ENCODE results near the gene PTHLH. TPM values are rescaled to one million over a fixed set of nuclear protein-coding genes. Genes with fewer than 3 reads are reported as not detected.
A peak's percentile ranks its signal among the peaks of the same experiment; 100 is the strongest.

PTHLH gene
- total RNA-seq (2014; rRNA removed; shearing (Covaris generic); ENCODE audit: low replicate concordance): not detected in 2 replicates

DNA sequence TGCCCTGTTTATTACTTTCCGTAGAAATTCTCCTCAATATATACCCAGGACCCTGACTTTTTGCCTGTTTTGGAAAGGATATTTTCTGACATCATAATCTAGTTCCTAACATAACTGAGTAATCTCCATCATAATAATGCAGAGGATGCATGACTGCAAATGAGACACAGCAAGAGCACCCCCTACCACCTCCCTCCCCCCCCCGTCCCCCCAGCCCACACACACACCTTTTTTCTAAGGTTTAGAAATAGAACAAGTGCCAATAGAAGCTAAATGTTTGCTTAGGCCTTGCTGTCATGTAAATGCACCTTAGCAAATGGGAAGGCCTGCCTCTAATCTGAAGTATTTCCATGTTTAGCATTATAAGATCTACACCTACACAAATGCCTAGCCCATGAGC lies at the start of gene PTHLH:
Gene PTHLH, minus strand, starts transcription at position 13 of the 400 bp plus-strand sequence. CDS start 3,239 bp downstream, outside the sequence.
- no peak within 1 kb of the TSS for H3K4me3 ChIP-seq
- no peak for DNase-seq
- H3K27me3 ChIP-seq: peaks cover 45% of the 10 kb centered on the region
- no peaks in the 10 kb centered on the region for H3K9me3 ChIP-seq
- no peaks in the 10 kb centered on the region for H3K36me3 ChIP-seq

- H3K36me3 ChIP-seq: no peaks in the 10 kb centered on the region
- no peaks in the 10 kb centered on the region for H3K27me3 ChIP-seq
- DNase-seq: no peak
Observed at GRCh38 chr12:28021704-28022103, 49.2 kb upstream of the PTHLH start.

GRCh38 chr12:28017873-28018255 lies 45.3 kb upstream of the PTHLH start:
- no peak overlapping the region for H3K4me3 ChIP-seq
- no peaks in the 10 kb centered on the region for H3K36me3 ChIP-seq
- H3K27me3 ChIP-seq: no peaks in the 10 kb centered on the region
- no peak for DNase-seq
- peaks cover under 1% of the 10 kb centered on the region for H3K9me3 ChIP-seq

More at GRCh38 chr12:28021704-28022103, 49.2 kb upstream of the PTHLH start:
- Histone ChIP-seq H3K4me3 (no peak overlapping the region), H3K9me3 (peaks cover 5% of the 10 kb centered on the region)

DNA sequence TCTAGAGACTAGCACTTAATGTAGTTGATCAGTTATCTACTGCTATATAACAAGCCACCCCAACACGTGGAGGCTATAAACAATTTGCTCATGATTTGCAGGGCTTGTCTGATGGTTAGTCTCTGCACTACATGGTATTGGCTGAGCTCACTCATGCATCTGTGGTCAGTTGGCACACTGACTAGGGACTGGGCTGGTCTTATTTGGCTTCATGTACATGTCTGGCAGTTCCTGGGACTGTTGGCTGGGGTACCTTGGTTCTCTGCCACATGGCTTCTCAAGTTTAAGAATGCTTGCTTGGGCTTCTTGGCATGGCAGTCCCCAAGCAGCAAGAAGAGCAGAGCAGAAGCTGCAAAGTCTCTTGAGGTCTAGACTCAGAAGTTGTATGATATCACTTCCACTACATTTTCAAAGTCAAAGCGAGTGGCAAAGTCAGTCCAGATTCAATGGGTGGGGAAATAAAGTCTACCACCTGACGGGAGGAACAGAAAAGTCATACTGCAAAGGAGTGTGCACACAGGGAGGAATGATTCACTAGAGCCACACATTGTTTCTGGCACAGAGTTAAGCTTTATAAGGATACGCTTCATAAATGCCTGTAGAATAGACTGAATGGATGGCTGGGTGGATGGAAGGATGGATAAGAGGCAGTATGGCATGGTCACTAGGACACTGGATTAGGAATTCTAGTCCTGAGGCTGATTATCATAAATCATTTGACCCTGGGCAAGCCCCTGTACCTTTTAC lies 44.8 kb upstream of the PTHLH start:
- H3K4me3 ChIP-seq: no peak overlapping the region
- no peaks in the 10 kb centered on the region for H3K9me3 ChIP-seq
- H3K27me3 ChIP-seq: no peaks in the 10 kb centered on the region
- DNase-seq: peak; percentile 73
- H3K36me3 ChIP-seq: no peaks in the 10 kb centered on the region

- H3K36me3 ChIP-seq: no peaks in the 10 kb centered on the region
- H3K27me3 ChIP-seq: no peaks in the 10 kb centered on the region
- no peaks in the 10 kb centered on the region for H3K9me3 ChIP-seq
- DNase-seq: no peak
- no peak overlapping the region for H3K4me3 ChIP-seq
Observed at GRCh38 chr12:28015165-28015564, 42.6 kb upstream of the PTHLH start.

DNA sequence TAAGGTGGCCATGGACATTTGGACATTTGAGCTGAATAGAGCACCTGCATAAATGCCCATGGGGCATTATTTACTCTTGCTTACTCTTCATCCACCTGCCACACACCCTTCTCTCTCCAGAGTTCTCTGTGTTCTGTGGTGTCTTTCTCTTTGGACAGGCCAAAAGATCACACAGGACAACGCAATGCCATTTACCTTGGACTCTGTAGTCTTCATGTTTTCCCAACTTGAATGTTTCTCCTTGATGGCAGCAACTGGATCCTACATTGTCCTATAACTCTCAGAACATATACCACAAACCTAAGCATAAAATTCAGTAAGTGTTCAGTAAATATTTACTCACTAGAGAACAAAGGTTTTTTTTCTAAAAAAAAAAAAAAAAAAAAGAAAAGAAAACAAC lies 41.7 kb upstream of the PTHLH start:
- Histone ChIP-seq H3K27me3 (no peaks in the 10 kb centered on the region), H3K9me3 (no peaks in the 10 kb centered on the region), H3K4me3 (no peak overlapping the region), H3K36me3 (no peaks in the 10 kb centered on the region)
- DNase-seq: no peak

GRCh38 chr12:28012333-28012918 lies 39.9 kb upstream of the PTHLH start:
- no peaks in the 10 kb centered on the region for H3K9me3 ChIP-seq
- no peaks in the 10 kb centered on the region for H3K36me3 ChIP-seq
- H3K4me3 ChIP-seq: no peak overlapping the region
- H3K27me3 ChIP-seq: no peaks in the 10 kb centered on the region
- no peak for DNase-seq

- H3K4me3 ChIP-seq: no peak overlapping the region
Observed at GRCh38 chr12:28010036-28010435, 37.5 kb upstream of the PTHLH start.

GRCh38 chr12:27999970-28000369 lies 27.4 kb upstream of the PTHLH start:
- Histone ChIP-seq H3K4me3 (no peak overlapping the region), H3K36me3 (no peaks in the 10 kb centered on the region), H3K27me3 (no peaks in the 10 kb centered on the region), H3K9me3 (no peaks in the 10 kb centered on the region)
- DNase-seq: no peak

More at GRCh38 chr12:28010036-28010435, 37.5 kb upstream of the PTHLH start:
- Histone ChIP-seq H3K27me3 (no peaks in the 10 kb centered on the region), H3K36me3 (no peaks in the 10 kb centered on the region), H3K9me3 (no peaks in the 10 kb centered on the region)
- DNase-seq: no peak

DNA sequence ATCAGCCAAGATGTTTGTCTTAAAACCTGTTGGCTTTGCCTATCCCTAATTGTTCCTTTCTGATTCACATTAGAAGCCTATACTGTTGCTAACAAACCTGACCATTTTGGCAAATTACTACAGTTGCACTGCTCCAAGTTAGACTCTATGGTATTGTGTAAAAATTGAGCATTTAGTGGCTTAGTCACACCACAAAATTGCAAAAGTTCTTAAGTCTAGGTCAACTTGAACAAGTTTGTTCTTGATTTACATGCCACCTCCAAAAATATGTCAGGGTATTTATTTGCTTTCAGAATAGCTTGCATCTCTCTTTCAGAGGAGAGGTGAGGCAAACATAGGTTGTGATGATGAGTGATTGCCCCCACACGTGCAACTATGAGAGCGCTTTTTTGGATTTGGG lies 27.0 kb upstream of the PTHLH start:
- H3K27me3 ChIP-seq: no peaks in the 10 kb centered on the region
- H3K9me3 ChIP-seq: no peaks in the 10 kb centered on the region
- H3K4me3 ChIP-seq: no peak overlapping the region
- H3K36me3 ChIP-seq: no peaks in the 10 kb centered on the region
- DNase-seq: no peak

- no peak for DNase-seq
- no peaks in the 10 kb centered on the region for H3K9me3 ChIP-seq
Observed at GRCh38 chr12:27998658-27999057, 26.1 kb upstream of the PTHLH start.

GRCh38 chr12:27998170-27998569 lies 25.6 kb upstream of the PTHLH start:
- Histone ChIP-seq H3K36me3 (no peaks in the 10 kb centered on the region), H3K4me3 (no peak overlapping the region)
- DNase-seq: no peak

More at GRCh38 chr12:27998658-27999057, 26.1 kb upstream of the PTHLH start:
- Histone ChIP-seq H3K27me3 (no peaks in the 10 kb centered on the region), H3K4me3 (no peak overlapping the region), H3K36me3 (no peaks in the 10 kb centered on the region)

DNA sequence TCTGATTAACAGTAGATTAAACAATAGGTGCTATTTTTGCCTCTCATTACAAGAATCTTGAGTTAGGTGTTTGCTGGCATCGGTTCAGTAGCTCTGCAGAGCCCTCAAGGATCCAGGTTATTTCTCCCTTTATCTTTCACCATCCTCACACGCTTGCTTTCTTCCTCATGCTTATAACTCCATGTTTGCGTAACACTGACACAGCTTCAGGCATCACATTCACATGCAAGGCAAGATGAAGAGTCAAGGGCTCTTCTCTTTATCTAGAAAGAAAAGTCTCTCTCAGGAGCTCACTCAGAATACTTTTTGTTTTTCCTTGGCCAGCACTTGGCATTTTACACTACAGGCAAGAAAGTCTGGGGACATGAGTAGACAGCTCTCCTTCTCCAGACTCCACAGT lies 24.2 kb upstream of the PTHLH start:
- Histone ChIP-seq H3K9me3 (no peaks in the 10 kb centered on the region), H3K4me3 (no peak overlapping the region), H3K27me3 (no peaks in the 10 kb centered on the region), H3K36me3 (no peaks in the 10 kb centered on the region)
- no peak for DNase-seq

More at GRCh38 chr12:27998170-27998569, 25.6 kb upstream of the PTHLH start:
- H3K27me3 ChIP-seq: no peaks in the 10 kb centered on the region
- no peaks in the 10 kb centered on the region for H3K9me3 ChIP-seq

DNA sequence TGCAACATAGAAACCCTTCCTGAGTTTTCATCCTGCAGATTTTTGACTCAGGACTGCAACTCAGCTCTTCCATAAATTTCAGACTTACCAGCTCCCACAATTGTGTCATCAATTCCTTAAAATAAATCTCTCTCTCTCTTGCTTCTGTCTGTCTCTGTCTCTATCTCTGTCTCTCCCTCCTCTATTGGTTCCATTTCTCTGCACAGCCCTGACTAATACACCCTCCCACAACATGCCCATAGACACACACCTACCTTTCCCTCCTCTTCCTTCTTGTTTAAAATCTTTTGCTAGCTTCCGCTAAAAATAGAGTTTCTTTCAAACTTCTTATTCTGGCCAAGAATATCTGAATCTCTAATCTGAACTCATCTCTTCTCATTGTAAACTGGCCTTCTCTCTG lies 22.9 kb upstream of the PTHLH start:
- DNase-seq: no peak
- peaks cover 7% of the 10 kb centered on the region; the same call in 1 of the 2 replicates for H3K9me3 ChIP-seq

DNA sequence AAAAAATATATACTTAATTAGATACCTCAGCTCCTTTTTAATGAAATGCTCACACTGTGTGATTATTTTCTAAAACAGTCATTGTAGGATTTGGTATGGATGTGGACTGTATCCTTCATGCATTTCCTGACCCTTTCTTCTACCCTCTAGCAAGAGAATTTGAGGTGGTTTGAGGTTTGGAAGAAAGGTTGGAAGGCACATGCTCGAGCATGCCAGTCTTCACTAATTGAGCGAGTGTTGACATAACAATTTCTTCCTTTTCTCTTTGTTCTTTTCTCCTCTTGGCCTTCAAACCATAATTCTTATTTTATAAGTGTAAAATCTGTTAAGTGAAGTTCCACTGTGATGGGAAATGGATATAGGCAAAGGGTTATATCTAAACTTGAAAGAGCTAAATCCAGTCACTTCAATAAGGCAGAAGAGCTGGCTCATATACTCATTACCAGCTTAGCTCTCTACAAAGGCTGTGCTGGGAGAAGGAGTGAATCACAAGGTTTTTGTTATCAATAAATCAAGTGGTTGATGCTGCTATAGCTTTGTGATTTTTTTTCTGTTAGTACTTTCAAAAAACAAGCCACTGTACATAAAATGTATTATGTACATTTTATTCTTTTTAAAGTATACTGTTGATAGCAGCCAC lies 16.2 kb upstream of the PTHLH start:
- Histone ChIP-seq H3K27me3 (no peaks in the 10 kb centered on the region), H3K4me3 (no peak overlapping the region), H3K36me3 (no peaks in the 10 kb centered on the region), H3K9me3 (peaks cover 8% of the 10 kb centered on the region; the same call in 1 of the 2 replicates)
- no peak for DNase-seq

More for the DNA sequence above, 22.9 kb upstream of the PTHLH start:
- Histone ChIP-seq H3K36me3 (no peaks in the 10 kb centered on the region), H3K4me3 (no peak overlapping the region), H3K27me3 (no peaks in the 10 kb centered on the region)

GRCh38 chr12:27987331-27987730 lies 14.8 kb upstream of the PTHLH start:
- Histone ChIP-seq H3K9me3 (peaks cover 8% of the 10 kb centered on the region; the same call in 1 of the 2 replicates), H3K4me3 (no peak overlapping the region), H3K27me3 (no peaks in the 10 kb centered on the region), H3K36me3 (no peaks in the 10 kb centered on the region)
- DNase-seq: no peak

GRCh38 chr12:27984275-27984674 lies 11.7 kb upstream of the PTHLH start:
- Histone ChIP-seq H3K9me3 (no peaks in the 10 kb centered on the region), H3K27me3 (0 out of 2 replicates have a peak, but pooled peaks cover 3% of the 10 kb centered on the region), H3K4me3 (no peak overlapping the region), H3K36me3 (no peaks in the 10 kb centered on the region)
- no peak for DNase-seq

Measured in MG63 (cell line).